Measurements from ENCODE around the gene PRELID3B. TPM values are rescaled to one million over a fixed set of nuclear protein-coding genes. Genes with fewer than 3 reads are reported as not detected.

Gene PRELID3B
- total RNA-seq, 4 donors from 2014 or later, result 19.2 to 34.5 (median 23.1) TPM

GRCh38 chr20:59064214-59064722 is 21.7 kb upstream of the PRELID3B start:
- TF ChIP-seq CTCF (IDR thresholded peaks at IDR 0.05) (no peak), EP300 (IDR thresholded peaks at IDR 0.05) (no peak), POLR2A (IDR thresholded peaks at IDR 0.05) (no peak)
- DNase-seq (ENCODE audit: low spot score in 2 of 2), result no peak
- no peak overlapping the region for H3K4me3 ChIP-seq
- no peak overlapping the region for H3K27ac ChIP-seq
- H3K9me3 ChIP-seq, result no peaks in the 10 kb centered on the region
- H3K27me3 ChIP-seq, result no peaks in the 10 kb centered on the region
- peaks cover 0 to 7% (median 0%) of the 10 kb centered on the region in 4 donors for H3K4me1 ChIP-seq
- whole genome bisulfite sequencing, 2 donors, result 47 to 54% methylated on average over 4 of the region's 4 CpGs
- no peaks in the 10 kb centered on the region for H3K36me3 ChIP-seq

GRCh38 chr20:59063358-59064213 is 21.0 kb upstream of the PRELID3B start:
- TF ChIP-seq EP300 (IDR thresholded peaks at IDR 0.05) (no peak), POLR2A (IDR thresholded peaks at IDR 0.05) (no peak), CTCF (IDR thresholded peaks at IDR 0.05) (no peak)
- Histone ChIP-seq H3K4me3 (no peak overlapping the region), H3K4me1 (peaks cover 0 to 7% (median 0%) of the 10 kb centered on the region in 4 donors), H3K27me3 (no peaks in the 10 kb centered on the region), H3K27ac (no peak overlapping the region), H3K9me3 (no peaks in the 10 kb centered on the region), H3K36me3 (no peaks in the 10 kb centered on the region)
- 40 to 46% methylated on average over 22 of the region's 22 CpGs for whole genome bisulfite sequencing, 2 donors
- no peak for DNase-seq (ENCODE audit: low spot score in 2 of 2)

GRCh38 chr20:59062081-59062480 is 19.5 kb upstream of the PRELID3B start:
- TF ChIP-seq CTCF (IDR thresholded peaks at IDR 0.05) (no peak), EP300 (IDR thresholded peaks at IDR 0.05) (no peak), POLR2A (IDR thresholded peaks at IDR 0.05) (no peak)
- Histone ChIP-seq H3K4me1 (peaks cover 0 to 7% (median 0%) of the 10 kb centered on the region in 4 donors), H3K4me3 (no peak overlapping the region), H3K27me3 (no peaks in the 10 kb centered on the region), H3K27ac (no peak overlapping the region), H3K9me3 (no peaks in the 10 kb centered on the region), H3K36me3 (no peaks in the 10 kb centered on the region)
- no peak for DNase-seq (ENCODE audit: low spot score in 2 of 2)
- 52 to 55% methylated on average over 4 of the region's 4 CpGs for WGBS, 2 donors

GRCh38 chr20:59055302-59055701 is 12.7 kb upstream of the PRELID3B start:
- Histone ChIP-seq H3K4me1 (no peaks in the 10 kb centered on the region), H3K27ac (no peak overlapping the region), H3K9me3 (no peaks in the 10 kb centered on the region), H3K27me3 (no peaks in the 10 kb centered on the region), H3K4me3 (no peak overlapping the region), H3K36me3 (no peaks in the 10 kb centered on the region)
- WGBS, 2 donors, result 67 to 69% methylated on average over 7 of the region's 7 CpGs
- TF ChIP-seq CTCF (IDR thresholded peaks at IDR 0.05) (peak in 3 of 5 experiments; percentile 21 to 39 (median 38)), EP300 (IDR thresholded peaks at IDR 0.05) (no peak)
- peak in 1 of 2 donors; percentile 33 for DNase-seq (ENCODE audit: low spot score in 2 of 2)

GRCh38 chr20:59051666-59052185 is 9.1 kb upstream of the PRELID3B start:
- no peaks in the 10 kb centered on the region for H3K27me3 ChIP-seq
- H3K9me3 ChIP-seq, result no peaks in the 10 kb centered on the region
- DNase-seq (ENCODE audit: low spot score in 2 of 2), result no peak
- peaks cover 0 to 8% (median 0%) of the 10 kb centered on the region in 4 donors for H3K4me1 ChIP-seq
- H3K36me3 ChIP-seq, result no peaks in the 10 kb centered on the region
- 81 to 84% methylated on average over 6 of the region's 6 CpGs for WGBS, 2 donors
- TF ChIP-seq POLR2A (IDR thresholded peaks at IDR 0.05), result no peak
- no peak for TF ChIP-seq CTCF (IDR thresholded peaks at IDR 0.05)
- TF ChIP-seq EP300 (IDR thresholded peaks at IDR 0.05), result no peak
- H3K27ac ChIP-seq, result no peak overlapping the region
- no peak overlapping the region for H3K4me3 ChIP-seq
